NCI-H1105 (cell line): Measurements from ENCODE around the gene TMEM51.
A peak's percentile ranks its signal among the peaks of the same experiment; 100 is the strongest.

Experiments used
- DNase-seq: peaks from one replicate; lab custom pipeline; 2025; lab: John Stamatoyannopoulos, UW

Gene TMEM51

DNA sequence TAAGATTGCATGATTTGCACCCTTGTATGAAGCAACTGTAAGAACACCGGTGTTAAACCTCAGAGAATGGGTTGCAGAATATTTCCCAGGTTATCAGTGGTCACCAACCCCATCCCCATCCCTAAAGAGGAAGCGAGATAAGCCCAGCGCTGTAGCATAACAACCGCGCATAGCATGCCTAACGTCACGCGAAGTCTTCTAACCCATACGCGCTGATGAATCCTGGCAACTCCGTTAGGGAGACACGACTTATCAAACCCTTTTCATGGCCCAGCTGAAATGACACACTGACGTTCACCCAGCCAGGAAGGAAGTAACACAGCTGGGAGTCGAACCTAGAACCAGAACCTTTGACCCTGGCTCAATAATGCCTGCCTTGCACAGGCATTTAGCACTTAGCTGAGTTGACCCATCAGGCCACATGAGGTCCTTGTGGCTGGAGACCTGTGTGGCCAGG, 24.2 kb downstream of the TMEM51 start:
- no peak for DNase-seq

DNA sequence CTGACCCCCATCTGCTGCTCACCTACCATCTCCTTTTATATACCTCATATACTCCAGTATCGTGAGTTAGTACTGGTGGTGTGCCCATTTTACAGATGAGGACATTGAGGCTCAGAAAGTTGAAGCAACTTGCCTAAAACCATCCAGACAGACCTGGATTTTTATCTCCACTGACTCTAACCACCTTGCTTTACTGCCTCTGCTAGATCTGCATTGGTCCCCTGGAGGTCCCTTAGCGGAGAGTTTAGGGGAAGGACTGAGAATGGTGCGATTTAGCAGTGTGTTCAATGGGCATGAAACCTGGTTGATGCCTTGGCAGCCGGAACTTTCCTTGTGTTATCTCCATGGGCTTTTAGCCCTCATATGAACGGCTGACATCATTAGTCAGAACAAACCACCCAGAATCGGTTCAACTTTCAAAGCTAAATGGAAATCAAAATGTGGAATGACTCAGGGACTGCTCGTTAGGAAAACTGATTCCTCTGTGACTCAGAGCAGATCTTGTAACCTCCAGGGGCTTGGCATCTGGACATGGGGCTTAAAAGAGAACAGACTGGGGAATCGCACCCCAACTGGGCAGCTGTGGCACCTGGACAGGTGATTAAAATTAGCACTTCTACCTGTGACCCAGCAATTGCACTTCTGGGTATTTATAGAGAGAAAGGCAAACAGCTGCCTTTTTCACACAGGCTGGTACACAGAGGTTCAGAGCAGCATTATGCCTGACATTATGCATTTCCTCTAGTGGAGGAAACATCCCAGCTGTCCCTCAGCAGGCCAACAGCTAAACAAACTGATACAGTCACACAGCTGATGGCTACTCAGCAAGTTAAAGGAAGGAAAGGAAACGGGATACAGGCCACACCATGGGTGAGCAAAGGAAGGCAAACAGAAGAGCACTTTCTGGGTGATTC, 25.3 kb downstream of the TMEM51 start:
- DNase-seq = no peak

- DNase-seq = no peak
These were observed 25.9 kb downstream of the TMEM51 start for GRCh38 chr1:15179485-15179883.

DNA sequence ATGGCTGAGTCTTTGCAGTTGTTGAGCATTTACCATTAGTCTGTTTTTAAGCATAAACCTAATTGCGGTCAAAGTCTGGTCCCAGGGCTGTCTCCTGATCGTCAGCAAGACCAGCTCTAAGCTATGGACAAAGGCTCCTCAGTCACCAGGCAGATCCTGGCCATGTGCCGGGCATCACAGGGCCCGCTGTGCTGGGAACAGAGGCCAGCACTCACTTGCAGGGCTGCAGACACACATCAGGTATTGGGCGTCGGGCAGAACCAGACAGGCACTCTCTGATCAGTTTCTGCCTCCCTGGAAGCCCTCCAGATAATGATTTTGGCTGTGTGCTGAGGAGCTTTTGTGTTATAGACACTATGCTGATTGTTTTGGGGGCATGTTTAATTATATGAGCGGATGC, 26.6 kb downstream of the TMEM51 start:
- peak; percentile 42 for DNase-seq

DNA sequence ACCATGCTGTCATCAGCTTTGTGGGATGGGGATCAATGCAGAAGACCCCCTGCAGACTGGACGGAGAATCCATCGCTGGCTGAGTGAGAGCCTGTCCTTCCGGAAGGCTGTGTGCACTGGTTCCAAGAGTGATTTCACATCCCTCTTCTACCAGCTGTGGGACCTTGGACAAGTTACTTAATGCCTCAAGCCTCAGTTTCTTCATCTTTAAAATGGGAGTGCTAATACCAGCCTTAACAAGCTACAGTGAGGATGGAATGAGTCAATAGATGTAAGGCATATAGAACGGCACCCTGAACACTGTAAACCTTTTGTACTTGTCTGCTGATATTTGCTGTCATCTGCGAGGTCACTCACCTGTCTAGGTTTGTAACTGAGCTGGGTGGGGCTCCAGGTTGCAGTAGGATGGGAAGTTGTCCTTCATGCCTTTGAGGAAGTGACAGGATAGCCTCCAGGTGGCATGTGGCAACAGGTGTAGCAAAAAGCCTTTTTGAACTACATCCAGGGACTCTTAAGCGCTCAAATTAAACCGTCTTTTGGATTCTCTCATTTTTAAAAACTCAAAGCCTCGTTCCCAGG, 27.5 kb downstream of the TMEM51 start:
- peak; percentile 77 for DNase-seq

GRCh38 chr1:15181564-15181963, 28.0 kb downstream of the TMEM51 start:
- DNase-seq = no peak

GRCh38 chr1:15184436-15185241, 31.1 kb downstream of the TMEM51 start:
- DNase-seq = no peak

DNA sequence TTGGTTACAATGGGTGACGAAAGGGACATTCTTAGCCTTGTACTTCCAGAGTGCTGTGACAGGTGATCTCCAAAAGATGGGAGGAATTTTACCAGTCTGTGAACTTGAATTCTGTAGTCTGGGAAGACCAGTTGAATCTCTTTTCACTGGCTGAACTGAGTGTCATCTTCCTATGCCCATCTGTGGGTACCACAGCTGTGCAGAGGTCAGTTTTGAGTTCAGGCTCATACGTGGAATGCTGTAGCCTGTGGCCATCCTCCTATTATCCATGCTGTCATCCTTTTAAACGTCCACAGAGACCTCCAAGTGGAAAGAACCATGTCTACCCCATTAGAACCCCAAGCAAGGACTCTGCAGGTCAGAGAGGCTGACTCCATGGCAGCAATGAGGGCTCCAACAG, 32.1 kb downstream of the TMEM51 start:
- DNase-seq = no peak

- DNase-seq = no peak
These were observed 32.7 kb downstream of the TMEM51 start for GRCh38 chr1:15186073-15186845.

DNA sequence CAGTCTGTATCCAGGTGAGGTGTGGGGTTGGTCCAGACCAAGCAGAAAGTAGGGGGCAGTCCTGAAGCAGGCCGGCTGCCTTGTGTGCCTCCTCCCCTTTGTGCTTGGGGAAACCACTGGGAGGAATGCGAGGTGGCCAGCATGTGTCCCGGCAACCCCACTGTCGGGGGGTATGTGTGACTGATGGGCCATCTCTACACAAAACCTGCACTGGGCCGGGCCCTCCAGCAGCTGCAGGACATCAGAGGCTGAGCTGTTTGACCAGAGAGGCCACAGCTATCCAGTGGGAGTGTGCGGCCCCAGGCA, 33.3 kb downstream of the TMEM51 start:
- no peak for DNase-seq

GRCh38 chr1:15187175-15188129, 33.9 kb downstream of the TMEM51 start:
- no peak for DNase-seq

GRCh38 chr1:15188130-15188524, 34.6 kb downstream of the TMEM51 start:
- no peak for DNase-seq

GRCh38 chr1:15188678-15189077, 35.1 kb downstream of the TMEM51 start:
- no peak for DNase-seq

DNA sequence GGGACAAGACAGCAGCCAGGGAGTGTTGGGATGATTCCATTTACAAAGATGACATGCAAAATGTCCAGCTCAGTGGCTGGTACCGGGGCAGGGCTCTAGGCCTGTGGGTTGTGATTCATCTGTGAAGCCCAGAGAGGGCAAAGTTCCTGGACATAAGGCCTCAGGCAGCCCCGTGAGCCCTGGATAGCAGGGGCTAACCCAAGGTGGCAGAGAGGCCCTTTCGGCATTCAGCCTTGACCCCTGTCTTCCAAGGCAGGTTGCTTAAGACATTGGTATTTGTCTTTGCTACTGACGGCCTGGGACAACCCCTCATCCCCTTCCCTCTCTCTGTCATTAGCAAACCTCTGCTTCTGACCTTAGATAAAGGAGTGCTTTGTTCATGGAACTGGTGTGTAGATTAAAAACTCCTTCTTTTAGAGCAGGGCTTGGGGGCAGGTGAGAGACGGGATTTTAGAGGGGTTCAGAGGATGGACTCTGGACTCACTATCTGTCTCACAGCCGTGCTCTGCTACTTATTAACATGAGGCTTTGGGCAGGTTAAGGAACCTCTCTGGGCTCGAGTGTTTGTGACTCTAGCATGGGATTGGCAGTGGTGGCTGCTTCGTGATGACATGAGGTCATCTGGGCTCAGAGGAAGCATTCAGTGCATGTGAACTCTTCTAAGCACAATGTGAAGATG, 36.3 kb downstream of the TMEM51 start:
- no peak for DNase-seq

GRCh38 chr1:15191267-15191666, 37.7 kb downstream of the TMEM51 start:
- DNase-seq = no peak

GRCh38 chr1:15191770-15192169, 38.2 kb downstream of the TMEM51 start:
- no peak for DNase-seq

DNA sequence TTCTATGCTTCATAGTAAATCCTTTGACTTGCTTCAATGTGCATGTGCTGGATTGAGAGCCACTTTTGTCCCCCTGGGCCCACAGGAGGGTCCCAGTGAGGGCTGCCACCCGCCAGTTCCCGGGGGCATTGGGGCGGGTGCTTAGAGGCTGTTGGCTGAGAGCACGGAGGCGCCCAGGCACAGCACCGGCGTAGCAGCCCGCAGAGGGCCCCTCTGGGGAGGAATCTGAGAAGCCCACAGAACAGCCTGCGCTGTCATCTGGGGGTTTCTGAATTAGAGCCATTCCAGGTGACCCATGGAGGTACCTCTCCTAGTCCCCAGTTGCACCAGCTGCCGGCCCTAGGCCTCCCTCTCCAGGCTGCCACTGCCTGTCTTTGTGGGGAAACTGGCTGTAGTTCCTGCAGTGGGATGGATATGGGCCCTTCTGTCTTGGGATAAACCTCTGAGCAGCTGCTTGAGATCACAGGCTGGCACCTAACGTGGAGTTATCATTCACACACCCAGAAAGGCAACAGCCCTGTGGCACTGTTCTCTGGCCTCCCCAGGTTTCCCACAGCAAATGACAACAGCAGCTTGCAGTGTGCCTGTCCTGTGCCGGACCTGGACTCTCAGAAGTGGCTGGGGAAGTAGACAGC, 39.5 kb downstream of the TMEM51 start:
- no peak for DNase-seq

DNA sequence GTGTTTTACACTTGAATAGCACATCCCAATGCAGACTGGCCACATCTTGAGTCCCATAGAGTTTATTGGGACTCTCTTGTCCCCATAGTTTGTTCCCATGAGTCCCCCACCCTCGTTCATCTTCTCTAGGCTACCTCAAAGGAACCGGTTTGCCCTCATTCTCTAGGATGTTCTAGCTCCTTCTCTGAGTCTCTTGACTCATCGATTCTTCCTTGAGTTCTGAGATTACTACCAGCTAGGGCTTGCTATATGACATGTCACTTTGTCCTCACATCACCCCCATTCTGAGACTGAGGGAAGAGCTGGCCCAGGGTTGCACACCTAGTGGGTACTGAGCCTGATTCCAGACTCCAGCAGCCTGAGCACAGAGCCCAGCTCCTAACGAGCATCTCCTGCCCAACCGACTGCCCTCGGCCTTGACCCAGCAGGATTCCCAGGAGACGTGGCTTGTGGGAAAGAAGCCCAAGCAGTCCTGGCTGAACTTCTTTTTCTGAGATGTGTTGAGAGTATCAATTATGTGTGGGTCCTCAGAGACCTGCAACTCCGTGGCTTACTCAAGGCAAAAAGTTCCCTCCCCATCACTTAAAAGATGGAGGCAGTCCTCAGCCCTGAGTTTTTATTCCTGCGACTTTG, 42.0 kb downstream of the TMEM51 start:
- no peak for DNase-seq

DNA sequence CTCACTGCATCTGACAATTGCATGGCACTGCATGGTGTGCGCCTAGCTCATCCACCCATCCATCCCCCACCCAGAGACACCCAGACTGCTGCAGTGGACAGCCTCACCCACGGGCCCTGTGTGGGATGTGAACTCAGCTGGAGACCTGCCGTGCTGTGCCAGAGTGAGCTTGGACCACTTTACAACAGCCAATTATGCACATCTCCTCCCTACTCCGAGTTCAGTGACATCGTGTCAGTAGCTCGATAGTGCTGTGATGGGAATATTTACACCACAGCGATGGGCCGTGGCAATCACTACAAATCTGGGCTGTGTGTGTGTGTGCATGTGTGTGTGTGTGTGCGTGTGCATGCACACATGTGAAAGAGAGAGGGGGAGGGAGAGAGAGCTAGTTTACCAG, 42.5 kb downstream of the TMEM51 start:
- DNase-seq = no peak
